ENCODE results near the gene LTK. TPM values are rescaled to one million over a fixed set of nuclear protein-coding genes. Genes with fewer than 3 reads are reported as not detected.

The LTK gene
- total and polyA plus RNA-seq, 5 donors, result 0.95 to 1.6 (median 1.4) TPM

DNA sequence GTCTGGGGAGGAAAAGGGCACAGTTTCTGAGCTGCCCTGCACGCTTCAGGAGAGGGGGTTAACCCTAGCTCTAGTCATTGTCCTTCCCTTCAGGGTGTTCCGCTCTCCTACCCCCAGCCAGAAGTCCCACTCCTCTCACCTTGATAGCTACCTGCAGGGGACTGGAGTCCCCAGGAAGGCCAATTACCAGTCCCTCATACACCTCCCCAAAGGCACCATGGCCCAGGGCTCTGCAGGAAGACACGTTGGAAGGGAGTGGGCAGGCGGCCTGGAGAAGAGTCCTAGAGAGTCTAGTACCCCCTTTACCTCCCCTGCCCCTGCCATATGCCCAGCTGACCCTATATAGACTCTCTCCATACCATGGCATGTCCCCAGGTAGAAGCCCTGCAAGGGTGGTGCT is 7.9 kb downstream of the LTK start:
- no peak for DNase-seq
- no peak for ATAC-seq
- WGBS, result 91% methylated on average over 4 of the region's 4 CpGs

DNA sequence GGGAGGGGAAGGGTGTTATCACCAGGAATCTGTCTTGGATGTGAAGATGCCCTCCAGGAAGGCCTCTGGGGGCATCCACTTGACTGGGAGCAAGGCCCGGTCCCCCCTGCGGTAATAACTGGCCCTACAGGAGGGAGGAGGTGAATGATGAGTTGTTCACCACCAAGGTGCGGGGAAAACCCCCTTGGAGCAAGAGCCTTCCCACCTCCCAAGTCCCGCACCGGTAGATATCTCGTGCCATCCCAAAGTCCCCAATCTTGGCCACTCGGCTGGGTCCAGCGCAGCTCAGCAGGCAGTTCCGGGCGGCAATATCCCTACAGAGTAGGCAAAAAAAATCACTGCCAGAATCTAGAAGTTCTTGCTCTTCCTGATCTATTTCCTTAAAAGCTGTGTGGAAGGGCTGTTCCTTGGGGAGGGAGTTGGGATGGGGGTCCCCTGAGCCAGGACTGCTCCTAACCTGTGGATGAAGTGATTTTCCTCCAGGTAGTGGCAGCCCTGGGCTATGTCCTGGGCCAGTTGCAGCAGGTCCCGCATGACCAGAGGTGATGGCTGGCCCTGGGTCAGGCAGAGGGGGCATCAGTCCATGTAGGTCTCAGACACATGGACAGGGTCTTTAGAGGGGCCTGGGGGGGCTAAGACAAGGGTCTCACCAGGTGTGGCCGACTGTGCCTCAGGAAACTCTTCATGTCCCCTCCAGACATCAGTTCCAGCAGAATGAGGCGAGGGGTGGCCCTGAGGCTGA is 8.7 kb downstream of the LTK start:
- DNase-seq (no peak), ATAC-seq (no peak)
- Histone ChIP-seq H3K4me3 (ENCODE audit: low read length) (no peak overlapping the region), H3K9me3 (ENCODE audit: control insufficient read depth, low read length) (no peaks in the 10 kb centered on the region), H3K27me3 (ENCODE audit: control insufficient read depth, insufficient read depth) (no peaks in the 10 kb centered on the region), H3K27ac (ENCODE audit: low read length) (no peak overlapping the region), H3K4me1 (ENCODE audit: control insufficient read depth, insufficient read depth, low read length) (peaks cover 4% of the 10 kb centered on the region)
- intact Hi-C loops (cut with DNase I), result no loop called here
- WGBS, result 91% methylated on average over 13 of the region's 13 CpGs

More for the DNA sequence above, 7.9 kb downstream of the LTK start:
- Histone ChIP-seq H3K4me1 (ENCODE audit: control insufficient read depth, insufficient read depth, low read length) (peaks cover 4% of the 10 kb centered on the region), H3K27me3 (ENCODE audit: control insufficient read depth, insufficient read depth) (no peaks in the 10 kb centered on the region), H3K27ac (ENCODE audit: low read length) (no peak overlapping the region), H3K4me3 (ENCODE audit: low read length) (no peak overlapping the region), H3K9me3 (ENCODE audit: control insufficient read depth, low read length) (no peaks in the 10 kb centered on the region)
- intact Hi-C loops (cut with DNase I), result no loop called here

DNA sequence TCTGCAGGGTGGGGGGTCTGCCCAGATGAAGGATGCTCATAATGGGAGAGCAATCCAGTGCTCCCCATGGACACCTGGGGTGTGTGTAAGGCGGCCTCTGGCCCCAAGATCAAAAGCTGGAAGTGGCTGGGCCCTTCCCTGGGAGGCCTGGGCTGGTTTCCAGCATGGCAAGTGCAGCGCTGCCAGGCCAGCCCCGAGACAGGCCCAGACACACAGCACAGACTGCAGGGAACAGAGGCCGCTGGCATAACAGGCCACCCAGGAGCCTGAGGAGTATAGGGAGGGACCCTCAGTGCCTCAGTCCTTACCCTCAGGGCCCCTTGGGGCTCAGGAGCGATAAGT is 10.0 kb downstream of the LTK start:
- intact Hi-C loops (cut with DNase I), result no loop called here
- Histone ChIP-seq H3K9me3 (ENCODE audit: control insufficient read depth, low read length) (no peaks in the 10 kb centered on the region), H3K27me3 (ENCODE audit: control insufficient read depth, insufficient read depth) (no peaks in the 10 kb centered on the region), H3K4me1 (ENCODE audit: control insufficient read depth, insufficient read depth, low read length) (peaks cover 4% of the 10 kb centered on the region), H3K27ac (ENCODE audit: low read length) (no peak overlapping the region), H3K4me3 (ENCODE audit: low read length) (no peak overlapping the region)
- 76% methylated on average over 5 of the region's 5 CpGs for WGBS
- ATAC-seq (no peak), DNase-seq (peak in 1 of 3 donors; percentile 41)

DNA sequence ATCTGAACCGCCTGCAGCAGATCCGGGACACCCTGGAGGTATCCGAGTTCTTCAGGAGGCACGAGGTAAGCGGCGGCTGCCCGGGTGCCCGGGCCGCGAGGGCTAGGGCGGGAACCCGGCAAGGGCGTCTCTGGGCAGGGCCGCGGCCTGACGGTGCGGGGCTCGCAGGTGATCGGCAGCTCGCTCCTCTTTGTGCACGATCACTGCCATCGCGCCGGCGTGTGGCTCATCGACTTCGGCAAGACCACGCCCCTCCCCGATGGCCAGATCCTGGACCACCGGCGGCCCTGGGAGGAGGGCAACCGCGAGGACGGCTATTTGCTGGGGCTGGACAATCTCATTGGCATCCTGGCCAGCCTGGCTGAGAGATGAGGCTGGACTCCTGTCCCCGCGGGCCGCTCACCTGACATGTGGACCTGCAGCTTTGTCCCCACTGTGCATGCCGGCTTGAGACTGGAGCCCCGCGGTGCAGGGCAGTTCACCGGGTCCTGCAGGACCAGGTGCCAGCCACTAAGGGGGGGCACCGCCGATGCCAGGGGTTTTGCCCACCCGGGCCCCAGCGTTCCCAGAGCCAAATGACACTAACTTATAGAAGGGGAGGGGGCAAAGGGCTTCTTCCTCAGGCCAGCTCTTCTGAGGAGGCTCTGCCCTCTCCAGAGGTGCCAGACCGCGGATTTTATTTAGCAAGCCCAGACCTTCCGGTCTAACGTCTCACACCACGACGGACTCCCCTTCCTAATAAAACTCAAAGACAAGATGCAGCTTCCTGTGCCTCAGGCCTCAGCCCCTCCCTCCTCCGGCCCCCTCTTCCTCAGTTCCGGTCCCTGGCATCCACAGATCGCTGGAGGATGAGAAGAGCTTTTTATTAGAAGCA is 10.6 kb downstream of the LTK start:
- ATAC-seq (no peak), DNase-seq (peak in 1 of 3 donors; percentile 46)
- no peak overlapping the region for H3K4me3 ChIP-seq (ENCODE audit: low read length)
- H3K4me1 ChIP-seq (ENCODE audit: control insufficient read depth, insufficient read depth, low read length), result peaks cover 4% of the 10 kb centered on the region
- H3K27ac ChIP-seq (ENCODE audit: low read length), result no peak overlapping the region
- intact Hi-C loops (cut with DNase I), result no loop called here
- WGBS, result 20% methylated on average over 54 of the region's 54 CpGs
- no peaks in the 10 kb centered on the region for H3K27me3 ChIP-seq (ENCODE audit: control insufficient read depth, insufficient read depth)
- H3K9me3 ChIP-seq (ENCODE audit: control insufficient read depth, low read length), result no peaks in the 10 kb centered on the region

DNA sequence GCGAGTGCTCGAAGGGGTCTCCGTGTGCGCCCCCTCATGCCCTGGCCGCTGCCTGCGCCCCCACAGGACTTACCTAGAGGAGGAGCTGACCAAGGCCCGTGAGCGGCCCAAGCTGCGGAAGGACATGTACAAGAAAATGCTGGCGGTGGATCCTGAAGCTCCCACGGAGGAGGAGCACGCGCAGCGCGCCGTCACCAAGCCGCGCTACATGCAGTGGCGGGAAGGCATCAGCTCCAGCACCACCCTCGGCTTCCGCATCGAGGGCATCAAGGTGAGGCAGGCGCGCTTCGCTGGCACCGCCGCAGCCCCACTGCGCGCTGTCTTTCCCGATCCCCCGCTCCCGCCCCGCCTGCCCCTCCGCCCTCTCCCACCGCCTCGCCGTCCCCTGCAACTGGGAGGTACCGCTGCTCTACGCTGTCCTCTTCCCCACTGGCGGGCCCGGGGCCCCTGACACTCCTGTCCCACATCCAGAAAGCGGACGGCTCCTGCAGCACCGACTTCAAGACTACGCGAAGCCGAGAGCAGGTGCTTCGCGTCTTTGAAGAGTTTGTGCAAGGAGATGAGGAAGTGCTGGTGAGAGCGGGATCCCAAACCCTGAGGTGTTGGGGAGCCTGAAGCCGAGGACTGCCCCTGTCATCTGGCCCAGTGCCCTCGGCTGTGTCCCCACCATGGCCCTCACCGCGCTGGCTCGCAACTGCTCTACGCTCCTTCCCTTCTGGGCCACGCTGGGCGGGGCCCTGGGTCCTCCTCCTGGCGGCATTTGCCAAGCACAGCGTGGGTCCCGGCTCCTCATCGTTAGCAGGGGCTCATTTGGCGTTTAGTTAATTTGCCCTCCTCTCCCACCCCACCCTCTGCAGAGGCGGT is 11.5 kb downstream of the LTK start:
- Histone ChIP-seq H3K27me3 (ENCODE audit: control insufficient read depth, insufficient read depth) (no peaks in the 10 kb centered on the region), H3K9me3 (ENCODE audit: control insufficient read depth, low read length) (no peaks in the 10 kb centered on the region), H3K4me1 (ENCODE audit: control insufficient read depth, insufficient read depth, low read length) (peaks cover 4% of the 10 kb centered on the region), H3K4me3 (ENCODE audit: low read length) (peak overlapping the region; percentile 1), H3K27ac (ENCODE audit: low read length) (no peak overlapping the region)
- DNase-seq, result peak in 1 of 3 donors; percentile 66
- ATAC-seq, result peak; percentile 9 to 19
- intact Hi-C loops (cut with DNase I), result no loop called here
- WGBS, result 6% methylated on average over 64 of the region's 64 CpGs

DNA sequence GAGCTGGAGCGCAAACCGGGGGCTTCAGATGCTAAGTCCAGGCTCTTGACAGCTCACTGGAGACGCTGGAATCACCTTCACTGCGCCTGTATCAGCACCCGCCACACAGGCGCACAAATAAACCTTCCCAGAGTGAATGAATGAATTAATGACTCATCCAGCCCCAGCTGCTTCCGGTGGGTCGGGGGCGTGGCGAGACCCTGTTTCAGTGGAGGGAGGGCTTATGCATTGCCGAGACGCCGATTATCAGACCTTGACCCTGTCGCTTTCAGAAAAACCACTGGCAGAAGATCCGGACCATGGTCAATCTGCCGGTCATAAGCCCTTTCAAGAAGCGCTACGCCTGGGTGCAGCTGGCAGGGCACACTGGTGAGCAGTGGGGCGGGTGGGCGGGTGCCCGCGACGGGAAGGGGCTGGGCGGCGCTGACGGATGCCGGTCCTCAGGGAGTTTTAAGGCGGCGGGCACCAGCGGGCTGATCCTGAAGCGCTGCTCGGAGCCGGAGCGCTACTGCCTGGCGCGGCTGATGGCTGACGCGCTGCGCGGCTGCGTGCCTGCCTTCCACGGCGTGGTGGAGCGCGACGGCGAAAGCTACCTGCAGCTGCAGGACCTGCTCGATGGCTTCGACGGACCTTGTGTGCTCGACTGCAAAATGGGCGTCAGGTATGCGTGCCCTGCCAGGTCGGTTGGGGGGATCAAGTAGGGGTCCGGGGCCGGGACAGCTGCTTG is 12.3 kb downstream of the LTK start:
- Histone ChIP-seq H3K27ac (ENCODE audit: low read length) (no peak overlapping the region), H3K27me3 (ENCODE audit: control insufficient read depth, insufficient read depth) (no peaks in the 10 kb centered on the region), H3K9me3 (ENCODE audit: control insufficient read depth, low read length) (no peaks in the 10 kb centered on the region), H3K4me1 (ENCODE audit: control insufficient read depth, insufficient read depth, low read length) (peaks cover 4% of the 10 kb centered on the region), H3K4me3 (ENCODE audit: low read length) (peak overlapping the region; percentile 2)
- intact Hi-C loops (cut with DNase I), result no loop called here
- DNase-seq, result peak in 1 of 3 donors; percentile 65
- ATAC-seq, result peak; percentile 32 to 48
- 7% methylated on average over 56 of the region's 56 CpGs for WGBS

DNA sequence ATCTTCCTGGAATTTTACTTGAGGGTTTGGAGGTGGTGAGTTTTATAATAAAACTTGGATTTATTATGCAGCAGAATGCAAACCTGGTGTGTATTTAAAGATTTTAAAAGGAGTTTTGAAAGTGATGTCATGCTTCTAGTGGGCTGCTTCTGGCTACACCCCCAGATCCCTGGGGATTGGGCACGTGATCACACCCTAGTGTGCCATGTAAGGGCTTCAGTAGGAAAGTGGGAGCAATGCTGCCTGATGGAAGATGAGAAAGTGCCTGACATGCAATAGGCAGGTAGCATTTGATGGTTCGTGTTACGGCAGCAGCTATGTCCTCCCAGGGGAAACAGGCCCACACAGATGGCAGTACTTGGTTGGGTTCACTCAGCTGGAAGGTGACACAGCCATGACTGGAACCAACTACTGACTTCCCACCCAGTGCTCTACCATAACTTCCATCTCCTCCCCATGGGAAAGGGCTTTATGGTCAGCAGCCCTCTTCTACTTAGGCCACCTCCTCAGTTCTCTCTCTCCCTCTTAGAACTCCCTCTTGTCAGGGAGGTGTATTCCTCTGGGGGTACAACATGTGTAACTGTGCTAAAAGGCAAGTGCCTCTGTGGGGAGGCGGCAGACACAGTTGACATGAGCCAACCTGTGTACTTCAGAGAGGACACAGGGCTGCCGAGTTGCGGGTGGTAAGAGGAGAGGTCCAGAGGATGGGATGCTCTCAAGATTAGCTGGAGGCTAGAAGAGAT is 14.3 kb downstream of the LTK start:
- Histone ChIP-seq H3K4me1 (ENCODE audit: control insufficient read depth, insufficient read depth, low read length) (peaks cover 4% of the 10 kb centered on the region), H3K27ac (ENCODE audit: low read length) (no peak overlapping the region), H3K9me3 (ENCODE audit: control insufficient read depth, low read length) (no peaks in the 10 kb centered on the region), H3K4me3 (ENCODE audit: low read length) (no peak overlapping the region), H3K27me3 (ENCODE audit: control insufficient read depth, insufficient read depth) (no peaks in the 10 kb centered on the region)
- DNase-seq, result peak in 1 of 3 donors; percentile 7
- 92% methylated on average over 6 of the region's 6 CpGs for WGBS
- ATAC-seq, result no peak
- intact Hi-C loops (cut with DNase I), result no loop called here

DNA sequence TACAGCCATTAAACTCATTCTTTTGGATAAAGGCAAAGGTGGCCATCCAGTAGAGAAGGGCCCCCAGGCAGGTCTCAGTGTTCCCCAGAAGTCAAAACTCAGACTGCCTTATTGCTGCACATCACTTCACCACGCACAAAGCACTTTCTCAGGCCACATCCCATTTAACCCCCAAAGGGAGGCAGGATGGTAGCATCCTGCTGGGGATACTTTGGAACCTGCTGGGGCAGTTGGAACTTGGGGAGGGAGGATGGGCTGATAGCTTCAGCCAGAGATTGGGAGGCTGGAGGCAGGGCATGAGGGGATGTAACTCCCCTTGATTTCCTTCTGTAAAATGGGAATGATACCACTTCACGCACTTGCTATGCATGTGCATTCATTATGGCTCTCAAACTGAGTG is 15.0 kb downstream of the LTK start:
- no peaks in the 10 kb centered on the region for H3K27me3 ChIP-seq (ENCODE audit: control insufficient read depth, insufficient read depth)
- peak in 1 of 3 donors; percentile 1 for DNase-seq
- intact Hi-C loops (cut with DNase I), result no loop called here
- WGBS, result 88% methylated on average over 2 of the region's 2 CpGs
- no peak for ATAC-seq
- H3K4me1 ChIP-seq (ENCODE audit: control insufficient read depth, insufficient read depth, low read length), result peaks cover 4% of the 10 kb centered on the region
- H3K4me3 ChIP-seq (ENCODE audit: low read length), result no peak overlapping the region
- no peaks in the 10 kb centered on the region for H3K9me3 ChIP-seq (ENCODE audit: control insufficient read depth, low read length)
- no peak overlapping the region for H3K27ac ChIP-seq (ENCODE audit: low read length)

DNA sequence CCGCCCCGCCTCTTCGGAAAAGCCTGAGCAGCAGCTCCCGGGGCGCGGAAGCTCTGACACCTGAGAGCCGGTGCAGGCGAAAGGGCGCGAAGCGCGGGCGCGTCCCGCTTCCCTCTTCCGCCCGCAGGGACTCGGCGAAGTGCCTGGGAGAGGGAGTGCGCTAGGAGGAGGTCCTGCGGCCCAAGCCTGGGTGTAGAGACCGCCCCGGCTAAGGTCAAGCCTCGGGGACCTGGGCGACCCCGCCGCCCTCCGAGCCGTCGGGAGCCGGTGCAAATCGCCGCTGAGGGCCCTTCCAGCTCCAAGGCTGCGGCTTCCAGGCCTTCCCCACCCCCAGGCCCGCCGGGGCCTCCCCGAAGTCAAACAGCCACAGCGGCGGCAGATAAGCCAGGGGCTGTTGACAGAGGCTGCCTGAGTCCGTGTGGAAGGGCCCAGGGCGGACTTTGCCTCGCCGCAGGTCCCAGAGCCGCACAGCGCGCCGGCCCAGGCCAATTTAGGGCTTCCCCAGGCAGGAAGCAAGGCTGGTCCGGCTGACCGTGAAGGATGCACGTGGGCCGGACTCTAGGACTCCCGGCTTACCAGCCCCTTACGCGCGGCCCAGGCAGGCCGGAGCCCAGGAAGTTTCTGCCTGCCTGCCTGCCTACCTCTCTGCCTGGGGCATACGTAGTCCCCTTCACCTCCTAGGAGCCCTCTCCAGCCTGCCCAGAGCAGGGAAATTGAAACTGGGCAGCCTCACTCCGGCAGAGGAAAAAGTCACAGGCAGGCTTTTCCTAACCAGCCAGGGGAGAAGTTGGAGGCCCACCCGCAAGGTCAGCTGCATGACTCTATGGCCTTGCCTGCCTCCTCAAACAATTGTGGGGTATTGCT is 17.7 kb downstream of the LTK start:
- DNase-seq, result peak in 2 of 3 donors; percentile 69 to 73
- no peaks in the 10 kb centered on the region for H3K27me3 ChIP-seq (ENCODE audit: control insufficient read depth, insufficient read depth)
- peak overlapping the region; percentile 17 for H3K4me3 ChIP-seq (ENCODE audit: low read length)
- peak; percentile 41 to 44 for ATAC-seq
- no peak overlapping the region for H3K27ac ChIP-seq (ENCODE audit: low read length)
- H3K4me1 ChIP-seq (ENCODE audit: control insufficient read depth, insufficient read depth, low read length), result no peaks in the 10 kb centered on the region
- WGBS, result 26% methylated on average over 59 of the region's 59 CpGs
- intact Hi-C loops (cut with DNase I), result no loop called here
- no peaks in the 10 kb centered on the region for H3K9me3 ChIP-seq (ENCODE audit: control insufficient read depth, low read length)

Data from right cardiac atrium (tissue), 5 donors.